Measurements from ENCODE around the gene ADAMTSL5. TPM values are rescaled to one million over a fixed set of nuclear protein-coding genes. Genes with fewer than 3 reads are reported as not detected.
A peak's percentile ranks its signal among the peaks of the same experiment; 100 is the strongest.

ADAMTSL5 gene
- total RNA-seq, 4 donors from 2014 or later: 0.27 to 5.1 (median 2.5) TPM

DNA sequence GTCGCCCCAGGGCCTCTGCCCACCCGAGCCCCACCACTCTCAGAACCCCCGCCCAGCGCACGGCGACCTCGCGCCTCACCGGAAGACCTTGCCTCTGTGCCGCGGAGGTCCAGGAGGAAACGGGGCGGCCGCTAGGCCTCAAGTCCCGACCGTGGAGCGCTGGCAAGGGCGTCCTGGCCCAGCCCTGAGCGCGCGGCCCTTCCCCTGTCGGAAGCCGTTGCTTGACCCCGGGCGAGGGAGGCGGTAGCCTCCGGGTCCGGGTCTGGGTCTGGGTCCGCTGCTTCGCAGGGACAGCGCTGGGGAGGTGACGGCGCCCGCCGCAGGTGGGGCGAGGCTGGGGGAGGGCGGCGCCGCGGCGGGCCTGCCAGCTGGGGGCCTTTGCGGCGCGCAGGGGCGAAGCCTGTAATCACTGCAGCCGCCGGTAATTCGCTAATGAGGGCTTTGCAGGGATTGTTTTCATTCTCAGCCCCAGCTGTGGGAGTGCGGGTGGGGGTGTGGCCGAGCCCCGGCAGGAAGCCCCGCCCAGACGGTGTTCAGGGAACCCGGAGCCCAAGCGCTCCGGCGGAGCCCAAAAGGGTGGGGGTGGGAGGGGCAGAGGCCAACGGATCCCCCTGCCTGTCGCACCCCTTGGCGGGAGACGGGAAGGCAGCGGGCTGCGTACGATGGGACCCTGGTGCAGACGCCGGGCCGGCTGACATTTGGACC, 42.4 kb downstream of the ADAMTSL5 start:
- H3K27me3 ChIP-seq: peaks cover 55% of the 10 kb centered on the region
- TF ChIP-seq POLR2A (IDR thresholded peaks at IDR 0.05) (no peak), CTCF (IDR thresholded peaks at IDR 0.05) (no peak)
- peak; percentile 29 to 42 for DNase-seq
- no peaks in the 10 kb centered on the region for H3K36me3 ChIP-seq
- H3K4me1 ChIP-seq: peaks cover 25 to 58% of the 10 kb centered on the region in 2 donors
- H3K9me3 ChIP-seq: no peaks in the 10 kb centered on the region
- intact Hi-C loops (cut with DNase I): no loop called here
- H3K4me3 ChIP-seq (replicated peaks in 1 of 3): peak overlapping the region in 1 of 3 donors; percentile 31
- 3% methylated on average over 6 of the region's 67 CpGs; no CpG with 5 or more reads in 1 of the 2 donors for WGBS, 2 donors
- H3K27ac ChIP-seq: no peak overlapping the region

DNA sequence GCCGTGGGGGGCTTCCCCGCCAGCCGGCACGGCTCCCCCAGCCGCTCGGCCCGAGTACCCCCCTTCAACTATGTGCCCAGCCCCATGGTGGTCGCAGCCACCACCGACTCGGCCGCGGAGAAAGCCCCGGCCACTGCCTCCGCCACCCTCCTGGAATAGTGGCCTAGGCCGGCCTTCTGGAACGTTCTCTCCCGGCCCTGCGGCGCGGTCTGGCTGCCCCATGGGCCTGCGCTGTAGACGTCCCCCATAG, 42.8 kb downstream of the ADAMTSL5 start:
- intact Hi-C loops (cut with DNase I): no loop called here
- 2 to 7% methylated on average over 13 to 16 of the region's 22 CpGs for WGBS, 2 donors
- Histone ChIP-seq H3K36me3 (no peaks in the 10 kb centered on the region), H3K4me3 (replicated peaks in 1 of 3) (peak overlapping the region in 1 of 3 donors; percentile 31), H3K9me3 (no peaks in the 10 kb centered on the region), H3K4me1 (peaks cover 29 to 58% of the 10 kb centered on the region in 2 donors), H3K27ac (no peak overlapping the region), H3K27me3 (peaks cover 55% of the 10 kb centered on the region)
- DNase-seq: no peak
- TF ChIP-seq POLR2A (IDR thresholded peaks at IDR 0.05) (no peak), CTCF (IDR thresholded peaks at IDR 0.05) (no peak)

- Histone ChIP-seq H3K9me3 (no peaks in the 10 kb centered on the region), H3K4me3 (replicated peaks in 1 of 3) (no peak overlapping the region), H3K36me3 (no peaks in the 10 kb centered on the region), H3K27me3 (peaks cover 55% of the 10 kb centered on the region), H3K4me1 (peaks cover 29 to 58% of the 10 kb centered on the region in 2 donors), H3K27ac (no peak overlapping the region)
- 1 to 24% methylated on average over 4 to 19 of the region's 117 CpGs for WGBS, 2 donors
- no peak for TF ChIP-seq CTCF (IDR thresholded peaks at IDR 0.05)
- no peak for TF ChIP-seq POLR2A (IDR thresholded peaks at IDR 0.05)
- DNase-seq: no peak
- intact Hi-C loops (cut with DNase I): no loop called here
Measured at GRCh38 chr19:1469255-1470054, 43.4 kb downstream of the ADAMTSL5 start.

DNA sequence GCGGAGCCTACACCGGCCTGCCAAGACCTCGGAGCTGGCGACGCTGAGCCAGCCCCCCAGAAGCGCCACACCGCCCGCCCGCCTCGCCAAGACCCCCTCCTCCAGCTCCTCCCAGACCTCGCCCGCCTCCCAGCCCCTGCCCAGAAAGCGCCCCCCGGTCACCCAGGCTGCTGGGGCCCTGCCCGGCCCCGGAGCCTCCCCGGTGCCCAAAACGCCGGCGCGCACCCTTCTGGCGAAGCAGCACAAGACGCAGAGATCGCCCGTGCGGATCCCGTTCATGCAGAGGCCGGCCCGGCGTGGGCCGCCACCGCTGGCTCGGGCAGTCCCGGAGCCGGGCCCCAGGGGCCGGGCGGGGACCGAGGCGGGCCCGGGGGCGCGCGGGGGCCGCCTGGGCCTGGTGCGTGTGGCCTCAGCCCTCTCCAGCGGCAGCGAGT, 44.0 kb downstream of the ADAMTSL5 start:
- intact Hi-C loops (cut with DNase I): no loop called here
- Histone ChIP-seq H3K4me1 (peaks cover 29 to 58% of the 10 kb centered on the region in 2 donors), H3K36me3 (no peaks in the 10 kb centered on the region), H3K4me3 (replicated peaks in 1 of 3) (no peak overlapping the region), H3K27ac (no peak overlapping the region), H3K27me3 (peaks cover 55% of the 10 kb centered on the region), H3K9me3 (no peaks in the 10 kb centered on the region)
- DNase-seq: peak in 1 of 2 donors; percentile 21
- 0% methylated on average over 2 of the region's 47 CpGs; no CpG with 5 or more reads in 1 of the 2 donors for WGBS, 2 donors
- no peak for TF ChIP-seq POLR2A (IDR thresholded peaks at IDR 0.05)
- TF ChIP-seq CTCF (IDR thresholded peaks at IDR 0.05): no peak

DNA sequence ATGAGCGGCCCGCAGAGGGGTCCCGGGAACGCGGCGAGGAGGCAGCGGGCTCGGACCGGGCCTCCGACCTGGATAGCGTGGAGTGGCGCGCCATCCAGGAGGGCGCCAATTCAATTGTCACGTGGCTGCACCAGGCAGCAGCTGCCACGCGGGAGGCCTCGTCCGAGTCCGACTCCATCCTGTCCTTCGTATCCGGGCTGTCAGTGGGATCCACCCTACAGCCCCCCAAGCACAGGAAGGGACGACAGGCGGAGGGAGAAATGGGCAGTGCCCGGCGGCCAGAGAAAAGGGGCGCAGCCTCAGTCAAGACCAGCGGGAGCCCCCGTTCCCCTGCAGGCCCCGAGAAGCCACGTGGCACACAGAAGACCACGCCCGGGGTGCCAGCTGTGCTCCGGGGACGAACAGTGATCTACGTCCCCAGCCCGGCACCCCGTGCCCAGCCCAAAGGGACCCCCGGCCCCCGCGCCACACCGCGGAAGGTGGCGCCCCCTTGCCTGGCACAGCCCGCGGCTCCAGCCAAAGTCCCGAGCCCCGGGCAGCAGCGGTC, 44.5 kb downstream of the ADAMTSL5 start:
- no peak for DNase-seq
- TF ChIP-seq CTCF (IDR thresholded peaks at IDR 0.05) (no peak), POLR2A (IDR thresholded peaks at IDR 0.05) (no peak)
- intact Hi-C loops (cut with DNase I): no loop called here
- peaks cover 29 to 58% of the 10 kb centered on the region in 2 donors for H3K4me1 ChIP-seq
- H3K27me3 ChIP-seq: peaks cover 55% of the 10 kb centered on the region
- H3K36me3 ChIP-seq: no peaks in the 10 kb centered on the region
- no peak overlapping the region for H3K4me3 ChIP-seq (replicated peaks in 1 of 3)
- 8% methylated on average over 2 of the region's 49 CpGs; no CpG with 5 or more reads in 1 of the 2 donors for WGBS, 2 donors
- no peak overlapping the region for H3K27ac ChIP-seq
- H3K9me3 ChIP-seq: no peaks in the 10 kb centered on the region
